Vagina (tissue), 2 donors: Measurements from ENCODE around the gene MRPL34. TPM values are rescaled to one million over a fixed set of nuclear protein-coding genes. Genes with fewer than 3 reads are reported as not detected.

ENCODE experiments used
- DNase-seq, 2 donors: peaks; one replicate each; pipeline ENCODE4 v3.0.0-alpha.2; 2017; ENCODE audit errors: extremely low spot score in 2 of 2
- H3K27ac ChIP-seq: fragments of 200-600 bp; sonication (generic); one replicate; pipeline ENCODE4 v1.5.1; 2019
- H3K27me3 ChIP-seq: fragments of 200-600 bp; sonication (generic); one replicate; pipeline ENCODE4 v1.5.1; 2019
- H3K36me3 ChIP-seq, 2 donors: fragments of 200-600 bp; sonication (generic); one replicate each; pipeline ENCODE4 v1.5.1; 2017 to 2019
- H3K4me1 ChIP-seq: fragments of 200-600 bp; sonication (generic); one replicate; pipeline ENCODE4 v1.5.1; 2019
- H3K4me3 ChIP-seq, 2 donors: fragments of 200-600 bp; sonication (generic); 1 replicate in 1 of 2; 2 replicates in 1 of 2; pipeline ENCODE4 v1.5.1; 2016 to 2019
- H3K9me3 ChIP-seq: fragments of 200-600 bp; sonication (generic); one replicate; pipeline ENCODE4 v1.5.1; 2019
- POLR2A ChIP-seq, 2 donors: fragments of 450-650 bp; IDR thresholded peaks; one replicate each; pipeline ENCODE4 v1.6.1; 2017; ENCODE audit warnings: antibody characterized with exemption in 2 of 2, mild to moderate bottlenecking in 2 of 2, moderate library complexity in 2 of 2
- POLR2AphosphoS5 ChIP-seq, 2 donors: sonication (generic); formaldehyde crosslinking; IDR thresholded peaks; one replicate each; pipeline ENCODE4 v1.9.0; 2017; ENCODE audit warnings: antibody characterized with exemption in 2 of 2, mild to moderate bottlenecking in 2 of 2, low read depth in 1 of 2; ENCODE audit not compliant: insufficient read depth in 1 of 2
- intact Hi-C: fragments of 100-400 bp; cut with DNase I; formaldehyde crosslinking; loops from one replicate; pipeline ENCODE4 v1.15.1; 2023
- total RNA-seq: library from RNA; depleted of rRNA; stranded (reverse); fragments of >200 nt; gene quantifications from one replicate; pipeline ENCODE4 v1.2.3, GENCODE V29; 2016
- TF ChIP-seq, protein P1 (sequence below), 3 experiments: fragments of 450-650 bp in 2 of 3; fragments of 200-600 bp in 1 of 3; sonication (generic) in 1 of 3; IDR thresholded peaks; one replicate each; pipeline ENCODE4 v1.5.1; 2017 to 2019; ENCODE audit warnings: antibody characterized with exemption in 3 of 3, mild to moderate bottlenecking in 2 of 3, moderate library complexity in 2 of 3

Gene MRPL34
- total RNA-seq, 1 donor from 2014 or later, result 176 TPM

DNA sequence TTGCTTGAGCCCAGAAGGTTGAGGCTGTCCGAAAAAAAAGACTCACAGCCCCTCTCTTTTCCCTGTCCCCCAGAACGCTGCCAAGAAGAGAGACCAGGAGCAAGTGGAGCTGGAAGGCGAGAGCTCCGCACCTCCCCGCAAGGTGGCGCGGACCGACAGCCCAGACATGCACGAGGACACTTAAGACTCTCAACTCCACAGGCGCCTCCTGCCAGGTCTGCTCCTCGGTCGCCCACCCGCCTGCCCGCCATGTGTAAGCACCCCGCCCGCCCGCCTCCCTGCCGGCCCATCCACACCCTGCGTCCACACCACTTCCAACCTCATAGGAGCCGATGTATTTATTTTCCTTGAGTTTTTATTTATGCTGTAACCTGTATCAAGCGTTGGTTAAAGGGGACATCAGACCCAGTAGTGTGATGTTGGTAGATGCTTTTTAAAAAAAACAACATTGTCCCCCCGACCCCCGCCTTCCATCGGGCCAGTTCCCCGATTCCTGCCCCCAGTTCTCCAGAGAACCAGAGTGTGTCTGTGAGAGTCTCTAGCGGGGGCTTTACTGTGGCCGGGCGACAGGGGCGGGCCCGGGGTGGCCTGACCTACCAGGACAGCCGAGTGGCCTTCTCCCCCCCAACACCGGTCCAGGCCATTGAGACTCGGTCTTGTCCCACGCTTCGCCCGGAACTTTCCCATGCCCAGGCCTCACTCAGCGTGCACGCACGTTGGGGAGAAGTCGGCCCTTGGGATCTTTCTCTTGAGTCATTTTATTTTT, 14.0 kb downstream of the MRPL34 start:
- no peak overlapping the region for H3K4me3 ChIP-seq
- no peak for DNase-seq
- H3K27me3 ChIP-seq, result no peaks in the 10 kb centered on the region
- intact Hi-C loops, result no loop called here
- no peak overlapping the region for H3K27ac ChIP-seq
- peaks cover 0 to 37% of the 10 kb centered on the region in 2 donors for H3K36me3 ChIP-seq
- TF ChIP-seq POLR2AphosphoS5 (IDR thresholded peaks at IDR 0.05; ENCODE audit: insufficient read depth in 1 of 2, low read depth in 1 of 2) (no peak), POLR2A (IDR thresholded peaks at IDR 0.05) (no peak)
- TF ChIP-seq, protein P1, sequence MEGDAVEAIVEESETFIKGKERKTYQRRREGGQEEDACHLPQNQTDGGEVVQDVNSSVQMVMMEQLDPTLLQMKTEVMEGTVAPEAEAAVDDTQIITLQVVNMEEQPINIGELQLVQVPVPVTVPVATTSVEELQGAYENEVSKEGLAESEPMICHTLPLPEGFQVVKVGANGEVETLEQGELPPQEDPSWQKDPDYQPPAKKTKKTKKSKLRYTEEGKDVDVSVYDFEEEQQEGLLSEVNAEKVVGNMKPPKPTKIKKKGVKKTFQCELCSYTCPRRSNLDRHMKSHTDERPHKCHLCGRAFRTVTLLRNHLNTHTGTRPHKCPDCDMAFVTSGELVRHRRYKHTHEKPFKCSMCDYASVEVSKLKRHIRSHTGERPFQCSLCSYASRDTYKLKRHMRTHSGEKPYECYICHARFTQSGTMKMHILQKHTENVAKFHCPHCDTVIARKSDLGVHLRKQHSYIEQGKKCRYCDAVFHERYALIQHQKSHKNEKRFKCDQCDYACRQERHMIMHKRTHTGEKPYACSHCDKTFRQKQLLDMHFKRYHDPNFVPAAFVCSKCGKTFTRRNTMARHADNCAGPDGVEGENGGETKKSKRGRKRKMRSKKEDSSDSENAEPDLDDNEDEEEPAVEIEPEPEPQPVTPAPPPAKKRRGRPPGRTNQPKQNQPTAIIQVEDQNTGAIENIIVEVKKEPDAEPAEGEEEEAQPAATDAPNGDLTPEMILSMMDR (IDR thresholded peaks at IDR 0.05), result no peak
- H3K4me1 ChIP-seq, result peaks cover 14% of the 10 kb centered on the region
- H3K9me3 ChIP-seq, result no peaks in the 10 kb centered on the region

DNA sequence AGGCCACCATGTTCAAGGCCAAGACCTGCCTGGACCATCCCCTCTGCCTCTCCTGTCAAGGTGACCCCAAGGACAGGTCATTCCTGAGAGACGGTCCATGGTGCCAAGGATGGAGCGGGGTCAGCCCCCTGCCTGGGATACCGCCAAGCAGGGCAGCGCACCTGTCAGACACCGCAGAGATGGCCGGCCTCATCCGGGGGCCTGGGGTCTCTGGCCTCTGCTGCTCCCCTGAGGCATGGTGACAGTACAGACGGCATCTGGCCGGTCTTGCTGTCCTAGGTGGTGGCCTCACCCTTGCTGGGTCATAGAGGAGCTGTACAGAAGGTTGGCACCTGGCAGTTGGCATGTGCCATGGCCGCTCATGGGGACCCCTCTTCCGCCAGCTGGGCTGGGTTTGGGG, 14.8 kb downstream of the MRPL34 start:
- no peaks in the 10 kb centered on the region for H3K9me3 ChIP-seq
- no peak overlapping the region for H3K4me3 ChIP-seq
- DNase-seq, result no peak
- H3K27ac ChIP-seq, result no peak overlapping the region
- peaks cover 14% of the 10 kb centered on the region for H3K4me1 ChIP-seq
- peaks cover 0 to 33% of the 10 kb centered on the region in 2 donors for H3K36me3 ChIP-seq
- H3K27me3 ChIP-seq, result no peaks in the 10 kb centered on the region
- intact Hi-C loops, result no loop called here
- TF ChIP-seq, protein P1 (IDR thresholded peaks at IDR 0.05), result no peak
- no peak for TF ChIP-seq POLR2A (IDR thresholded peaks at IDR 0.05)

DNA sequence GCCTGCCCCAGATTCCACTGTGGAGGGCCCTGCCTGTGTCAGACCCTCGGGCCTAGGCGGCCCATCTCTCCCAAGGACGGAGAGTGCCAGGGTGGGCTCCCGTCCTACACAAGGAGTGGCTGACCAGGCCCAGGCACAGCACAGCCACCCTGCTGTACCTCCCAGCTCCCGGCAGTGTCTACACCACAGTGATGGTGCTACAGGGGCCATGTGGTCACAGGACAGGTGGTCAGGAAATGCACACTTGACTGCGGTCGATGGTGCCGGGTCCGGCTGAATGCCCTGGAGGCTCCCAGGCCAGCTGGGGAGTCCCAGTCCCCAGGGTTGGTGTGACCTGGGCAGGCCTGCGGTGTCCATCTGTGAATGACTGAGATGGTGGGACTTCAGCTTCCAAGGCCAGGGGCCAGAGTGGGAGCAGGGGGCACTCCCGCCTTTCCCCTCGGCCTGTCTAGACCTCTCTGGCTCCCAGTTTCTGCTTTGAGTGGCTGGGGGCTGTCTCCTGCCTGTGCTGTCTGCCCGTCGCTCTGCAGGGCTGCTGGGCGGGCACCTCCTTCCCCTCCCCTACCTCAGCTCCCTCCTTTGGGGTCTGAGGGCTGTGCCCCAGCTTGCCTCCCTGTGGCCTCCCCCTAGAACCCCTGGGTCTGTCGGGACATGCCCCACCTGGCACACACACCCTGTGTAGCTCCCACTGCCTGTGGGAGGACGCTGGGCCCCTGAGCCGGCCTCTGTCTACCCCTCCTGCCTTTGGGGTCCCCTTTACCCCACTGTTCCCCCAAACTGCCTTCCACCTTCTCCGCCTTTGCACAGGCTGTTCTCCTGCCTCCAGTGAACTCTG, 16.2 kb downstream of the MRPL34 start:
- Histone ChIP-seq H3K27ac (no peak overlapping the region), H3K4me3 (no peak overlapping the region), H3K4me1 (peaks cover 18% of the 10 kb centered on the region), H3K9me3 (no peaks in the 10 kb centered on the region), H3K27me3 (no peaks in the 10 kb centered on the region), H3K36me3 (peaks cover 0 to 21% of the 10 kb centered on the region in 2 donors)
- intact Hi-C loops, result no loop called here
- no peak for DNase-seq
- TF ChIP-seq POLR2AphosphoS5 (IDR thresholded peaks at IDR 0.05; ENCODE audit: insufficient read depth in 1 of 2, low read depth in 1 of 2) (no peak), POLR2A (IDR thresholded peaks at IDR 0.05) (no peak)
- TF ChIP-seq, protein P1 (IDR thresholded peaks at IDR 0.05), result no peak

DNA sequence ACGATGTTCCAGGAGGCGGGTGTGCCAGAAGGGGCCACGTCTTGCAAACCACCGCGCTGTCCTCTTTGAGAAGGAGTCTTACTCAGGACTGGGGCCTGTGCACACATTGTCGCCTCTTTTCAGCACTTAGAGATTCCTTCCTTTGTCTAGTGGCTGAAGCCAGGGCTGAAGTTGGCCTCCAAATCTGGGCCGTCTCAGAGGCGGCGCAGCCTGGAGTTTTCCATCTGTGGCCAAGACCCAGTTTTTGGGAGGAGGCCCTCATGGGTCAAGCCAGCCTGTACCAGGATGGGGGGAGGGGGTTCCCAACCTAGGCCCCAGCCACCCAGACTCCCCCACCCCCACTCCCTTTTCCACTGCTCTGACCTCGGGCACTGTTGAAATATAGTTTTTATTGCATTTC, 17.2 kb downstream of the MRPL34 start:
- no peak overlapping the region for H3K27ac ChIP-seq
- H3K4me3 ChIP-seq, result no peak overlapping the region
- H3K9me3 ChIP-seq, result no peaks in the 10 kb centered on the region
- DNase-seq, result no peak
- intact Hi-C loops, result no loop called here
- peaks cover 0 to 18% of the 10 kb centered on the region in 2 donors for H3K36me3 ChIP-seq
- H3K4me1 ChIP-seq, result peaks cover 15% of the 10 kb centered on the region
- no peaks in the 10 kb centered on the region for H3K27me3 ChIP-seq
- TF ChIP-seq, protein P1 (IDR thresholded peaks at IDR 0.05), result no peak
- TF ChIP-seq POLR2AphosphoS5 (IDR thresholded peaks at IDR 0.05; ENCODE audit: insufficient read depth in 1 of 2, low read depth in 1 of 2) (no peak), POLR2A (IDR thresholded peaks at IDR 0.05) (no peak)
